Esophagus squamous epithelium (tissue), 5 donors: ENCODE measurements around the gene PTPA. TPM values are rescaled to one million over a fixed set of nuclear protein-coding genes. Genes with fewer than 3 reads are reported as not detected.

Source experiments
- DNase-seq: peaks from one replicate; lab custom pipeline; 2025; lab: John Stamatoyannopoulos, UW
- H3K27ac ChIP-seq, 4 donors: fragments of 200-600 bp; sonication (generic); one replicate each; pipeline ENCODE4 v1.5.1; 2016 to 2019; ENCODE audit warnings: mild to moderate bottlenecking in 1 of 4
- H3K27me3 ChIP-seq, 4 donors: fragments of 200-600 bp; sonication (generic); 1 replicate in 3 of 4; 2 replicates in 1 of 4; pipeline versions ENCODE4 v1.5.1 to v1.6.0; 2017 to 2021; ENCODE audit warnings: antibody characterized with exemption in 1 of 4
- H3K36me3 ChIP-seq, 3 donors: fragments of 200-600 bp; sonication (generic); one replicate each; pipeline ENCODE4 v1.5.1; 2016 to 2019
- H3K4me1 ChIP-seq, 3 donors: fragments of 200-600 bp; sonication (generic); one replicate each; pipeline ENCODE4 v1.5.1; 2017 to 2019
- H3K4me3 ChIP-seq, 4 donors: fragments of 200-600 bp; sonication (generic); 1 replicate in 3 of 4; 2 replicates in 1 of 4; pipeline ENCODE4 v1.5.1; 2016 to 2019; ENCODE audit warnings: mild to moderate bottlenecking in 2 of 4, moderate library complexity in 1 of 4
- H3K9me3 ChIP-seq, 3 donors: fragments of 200-600 bp; sonication (generic); one replicate each; pipeline ENCODE4 v1.5.1; 2016 to 2019
- CTCF ChIP-seq, 6 experiments: fragments of 450-650 bp in 4 of 6; fragments of 200-600 bp in 2 of 6; sonication (generic) in 2 of 6; IDR thresholded peaks; one replicate each; pipeline ENCODE4 v1.5.1; 2016 to 2019; ENCODE audit warnings: antibody characterized with exemption in 6 of 6, mild to moderate bottlenecking in 4 of 6, moderate library complexity in 4 of 6
- POLR2A ChIP-seq, 4 donors: fragments of 450-650 bp; IDR thresholded peaks; one replicate each; pipeline ENCODE4 v1.6.1; 2017; ENCODE audit warnings: antibody characterized with exemption in 4 of 4, mild to moderate bottlenecking in 4 of 4, moderate library complexity in 3 of 4
- WGBS, 2 donors: methylation state at CpG; one replicate each; pipeline ENCODE4 v1.1.5; 2018; 5-methylcytosine and 5-hydroxymethylcytosine counted together
- intact Hi-C: fragments of 100-400 bp; cut with DNase I; formaldehyde crosslinking; loops from one replicate; pipeline ENCODE4 v1.15.0; 2022
- total RNA-seq, 4 donors: library from RNA; depleted of rRNA; stranded (reverse); fragments of >200 nt; gene quantifications; one replicate each; pipeline ENCODE4 v1.1.0, GENCODE V29; 2016
- donor health status: DM: yes; HTN: yes; CAD: no.

PTPA gene
- total RNA-seq, 4 donors from 2014 or later = 59.1 to 110 (median 80.6) TPM

- intact Hi-C loops = no loop called here
- Histone ChIP-seq H3K9me3 (no peaks in the 10 kb centered on the region), H3K27me3 (no peaks in the 10 kb centered on the region), H3K4me3 (no peak overlapping the region), H3K4me1 (peaks cover 8 to 31% (median 12%) of the 10 kb centered on the region in 3 donors), H3K27ac (peak overlapping the region in 3 of 4 donors; percentile 38 to 57 (median 52)), H3K36me3 (no peaks in the 10 kb centered on the region)
- TF ChIP-seq CTCF (IDR thresholded peaks at IDR 0.05) = no peak
- no peak for TF ChIP-seq POLR2A (IDR thresholded peaks at IDR 0.05)
- WGBS, 2 donors = 30 to 65% methylated on average over 10 of the region's 10 CpGs
- no peak for DNase-seq
Observed at GRCh38 chr9:129077236-129077635, 34.0 kb upstream of the PTPA start.

- Histone ChIP-seq H3K4me1 (peaks cover 13 to 48% (median 15%) of the 10 kb centered on the region in 3 donors), H3K27me3 (no peaks in the 10 kb centered on the region)
- WGBS, 2 donors = 74 to 84% methylated on average over 7 of the region's 18 CpGs
Observed at GRCh38 chr9:129078691-129079503, 32.3 kb upstream of the PTPA start.

GRCh38 chr9:129079829-129080228, 31.4 kb upstream of the PTPA start:
- H3K9me3 ChIP-seq = no peaks in the 10 kb centered on the region
- H3K27ac ChIP-seq = peak overlapping the region in 3 of 4 donors; percentile 79 to 93 (median 90)
- peaks cover 13 to 49% (median 15%) of the 10 kb centered on the region in 3 donors for H3K4me1 ChIP-seq
- H3K36me3 ChIP-seq = peaks cover 0 to 11% (median 0%) of the 10 kb centered on the region in 3 donors
- peak overlapping the region; percentile 68 to 98 (median 76) for H3K4me3 ChIP-seq
- no peak for TF ChIP-seq CTCF (IDR thresholded peaks at IDR 0.05)
- TF ChIP-seq POLR2A (IDR thresholded peaks at IDR 0.05) = no peak
- no peaks in the 10 kb centered on the region for H3K27me3 ChIP-seq
- no peak for DNase-seq
- WGBS, 2 donors = 81 to 88% methylated on average over 11 to 12 of the region's 13 CpGs
- intact Hi-C loops = no loop called here

More at GRCh38 chr9:129078691-129079503, 32.3 kb upstream of the PTPA start:
- peaks cover 0 to 1% (median 0%) of the 10 kb centered on the region in 3 donors for H3K36me3 ChIP-seq
- no peaks in the 10 kb centered on the region for H3K9me3 ChIP-seq
- TF ChIP-seq POLR2A (IDR thresholded peaks at IDR 0.05) = no peak
- no peak for TF ChIP-seq CTCF (IDR thresholded peaks at IDR 0.05)
- no peak overlapping the region for H3K4me3 ChIP-seq
- intact Hi-C loops = no loop called here
- DNase-seq = no peak
- H3K27ac ChIP-seq = peak overlapping the region in 1 of 4 donors; percentile 1

GRCh38 chr9:129080298-129080600, 31.0 kb upstream of the PTPA start:
- intact Hi-C loops = no loop called here
- H3K36me3 ChIP-seq = peaks cover 3 to 15% (median 3%) of the 10 kb centered on the region in 3 donors
- H3K27ac ChIP-seq = peak overlapping the region; percentile 78 to 93 (median 84)
- WGBS, 2 donors = 6 to 13% methylated on average over 4 to 9 of the region's 12 CpGs
- H3K9me3 ChIP-seq = no peaks in the 10 kb centered on the region
- TF ChIP-seq CTCF (IDR thresholded peaks at IDR 0.05) (no peak), POLR2A (IDR thresholded peaks at IDR 0.05) (no peak)
- DNase-seq = no peak
- peak overlapping the region; percentile 68 to 98 (median 76) for H3K4me3 ChIP-seq
- no peaks in the 10 kb centered on the region for H3K27me3 ChIP-seq
- peaks cover 13 to 49% (median 15%) of the 10 kb centered on the region in 3 donors for H3K4me1 ChIP-seq
